SK-N-SH treated with all-trans-retinoic acid at 6 μM for 48 hours (cell line): Measurements from ENCODE around the gene SERPINA10.

Experiments used
- ATAC-seq: fragments of 200-7000 bp; cut with Tn5 transposase; 3 replicates; pipeline ENCODE4 v1.9.1; 2020; ENCODE audit warnings: mild to moderate bottlenecking, moderate library complexity
- BACH2 ChIP-seq: fragments of 250-450 bp; sonication (Bioruptor Pico); IDR thresholded peaks from 2 replicates; pipeline ENCODE4 v1.9.0; 2021; ENCODE audit warnings: mild to moderate bottlenecking, borderline replicate concordance
- CSDC2 ChIP-seq: fragments of 250-450 bp; sonication (Bioruptor Pico); IDR thresholded peaks from 2 replicates; pipeline ENCODE4 v1.5.0; 2020; ENCODE audit warnings: mild to moderate bottlenecking, moderate library complexity
- ISL1 ChIP-seq: fragments of 250-450 bp; sonication (Bioruptor Pico); IDR thresholded peaks from 2 replicates; pipeline ENCODE4 v2.1.2; 2022; ENCODE audit warnings: mild to moderate bottlenecking, moderate library complexity
- PATZ1 ChIP-seq: fragments of 250-450 bp; sonication (Bioruptor Pico); IDR thresholded peaks from 2 replicates; pipeline ENCODE4 v1.8.0; 2020; ENCODE audit warnings: mild to moderate bottlenecking, moderate library complexity, borderline replicate concordance
- PPARA ChIP-seq: fragments of 250-450 bp; sonication (Bioruptor Pico); IDR thresholded peaks from 2 replicates; pipeline ENCODE4 v1.5.0; 2020; ENCODE audit warnings: mild to moderate bottlenecking, borderline replicate concordance
- RARB ChIP-seq: fragments of 250-450 bp; sonication (Bioruptor Pico); IDR thresholded peaks from 2 replicates; pipeline ENCODE4 v1.8.0; 2021; ENCODE audit warnings: mild to moderate bottlenecking, moderate library complexity
- TCF4 ChIP-seq: fragments of 250-450 bp; sonication (Bioruptor Pico); IDR thresholded peaks from 2 replicates; pipeline ENCODE4 v1.8.0; 2021; ENCODE audit warnings: mild to moderate bottlenecking, moderate library complexity, borderline replicate concordance
- TOX ChIP-seq: fragments of 250-450 bp; sonication (Bioruptor Pico); IDR thresholded peaks from 2 replicates; pipeline ENCODE4 v1.8.0; 2021; ENCODE audit warnings: mild to moderate bottlenecking, moderate library complexity, borderline replicate concordance
- TSHZ2 ChIP-seq: fragments of 250-450 bp; sonication (Bioruptor Pico); IDR thresholded peaks from 2 replicates; pipeline ENCODE4 v1.5.0; 2020; ENCODE audit warnings: mild to moderate bottlenecking, moderate library complexity
- ZC3H10 ChIP-seq: fragments of 250-450 bp; sonication (Bioruptor Pico); IDR thresholded peaks from 2 replicates; pipeline ENCODE4 v1.5.1; 2021; ENCODE audit warnings: mild to moderate bottlenecking, moderate library complexity
- ZFP30 ChIP-seq: fragments of 450-650 bp; formaldehyde crosslinking; IDR thresholded peaks from 2 replicates; pipeline ENCODE4 v1.5.0; 2022; ENCODE audit warnings: mild to moderate bottlenecking, moderate library complexity
- ZNF565 ChIP-seq: fragments of 450-650 bp; formaldehyde crosslinking; conservative IDR thresholded peaks from 2 replicates; pipeline ENCODE4 v1.5.0; 2020; ENCODE audit warnings: low read depth, mild to moderate bottlenecking, moderate library complexity
- TF ChIP-seq, protein P1 (sequence below): fragments of 250-450 bp; sonication (Bioruptor Pico); IDR thresholded peaks from 2 replicates; pipeline ENCODE4 v1.8.0; 2021; ENCODE audit warnings: low read depth, mild to moderate bottlenecking, moderate library complexity, borderline replicate concordance
- TF ChIP-seq, protein P2 (sequence below): fragments of 250-450 bp; sonication (Bioruptor Pico); IDR thresholded peaks from 2 replicates; pipeline ENCODE4 v1.5.1; 2020; ENCODE audit warnings: low read depth, mild to moderate bottlenecking, moderate library complexity

SERPINA10 gene

GRCh38 chr14:94295360-94296180, 2.5 kb upstream of the SERPINA10 start (continued):
- TF ChIP-seq TOX (CRISPR knock-in tag), result no peak

GRCh38 chr14:94293578-94293924, 483 bp upstream of the SERPINA10 start:
- TF ChIP-seq ISL1 (CRISPR knock-in tag) (no peak), CSDC2 (no peak), TCF4 (CRISPR knock-in tag) (no peak), PPARA (CRISPR knock-in tag) (no peak)
- TF ChIP-seq, protein P1, sequence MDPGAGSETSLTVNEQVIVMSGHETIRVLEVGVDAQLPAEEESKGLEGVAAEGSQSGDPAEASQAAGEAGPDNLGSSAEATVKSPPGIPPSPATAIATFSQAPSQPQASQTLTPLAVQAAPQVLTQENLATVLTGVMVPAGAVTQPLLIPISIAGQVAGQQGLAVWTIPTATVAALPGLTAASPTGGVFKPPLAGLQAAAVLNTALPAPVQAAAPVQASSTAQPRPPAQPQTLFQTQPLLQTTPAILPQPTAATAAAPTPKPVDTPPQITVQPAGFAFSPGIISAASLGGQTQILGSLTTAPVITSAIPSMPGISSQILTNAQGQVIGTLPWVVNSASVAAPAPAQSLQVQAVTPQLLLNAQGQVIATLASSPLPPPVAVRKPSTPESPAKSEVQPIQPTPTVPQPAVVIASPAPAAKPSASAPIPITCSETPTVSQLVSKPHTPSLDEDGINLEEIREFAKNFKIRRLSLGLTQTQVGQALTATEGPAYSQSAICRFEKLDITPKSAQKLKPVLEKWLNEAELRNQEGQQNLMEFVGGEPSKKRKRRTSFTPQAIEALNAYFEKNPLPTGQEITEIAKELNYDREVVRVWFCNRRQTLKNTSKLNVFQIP (CRISPR knock-in tag), result no peak
- no peak for ATAC-seq

GRCh38 chr14:94292526-94292871, 569 bp downstream of the SERPINA10 start:
- no peak for TF ChIP-seq ZNF565 (CRISPR knock-in tag)
- no peak for TF ChIP-seq CSDC2
- no peak for TF ChIP-seq TOX (CRISPR knock-in tag)
- ATAC-seq, result no peak

DNA sequence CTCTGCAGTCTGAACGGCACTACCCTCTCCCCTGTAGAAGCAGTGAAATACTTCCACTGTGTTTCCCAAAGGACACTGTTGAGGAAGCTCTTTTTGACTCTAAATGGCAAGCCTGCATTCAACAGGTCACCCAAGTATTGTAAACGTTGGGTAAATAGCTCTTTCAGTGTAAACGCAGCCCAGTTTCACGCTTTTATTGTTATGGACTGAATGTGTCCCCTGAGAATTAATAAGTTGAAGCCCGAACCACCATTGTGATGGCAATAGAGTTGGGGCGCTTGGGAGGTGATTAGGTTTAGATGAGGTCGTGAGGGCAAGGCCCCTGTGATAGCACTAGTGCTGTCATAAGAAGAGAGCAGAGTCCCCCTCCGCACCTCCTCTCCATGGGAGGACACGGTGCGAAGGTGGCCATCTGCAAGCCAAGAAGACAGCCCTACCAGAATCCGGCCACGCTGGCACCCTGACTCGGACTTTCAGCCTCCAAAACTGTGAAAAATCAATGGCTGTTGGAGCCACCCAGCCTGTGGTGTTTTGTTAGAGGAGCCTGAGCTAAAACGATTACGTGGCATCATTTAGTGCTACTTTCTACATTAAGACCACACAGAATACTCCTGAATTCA, 1.1 kb downstream of the SERPINA10 start:
- no peak for ATAC-seq
- TF ChIP-seq ZFP30 (CRISPR knock-in tag), result no peak
- no peak for TF ChIP-seq BACH2 (CRISPR knock-in tag)
- TF ChIP-seq CSDC2, result no peak
- TF ChIP-seq RARB (CRISPR knock-in tag), result no peak
- no peak for TF ChIP-seq ZC3H10 (CRISPR knock-in tag)
- no peak for TF ChIP-seq ZNF565 (CRISPR knock-in tag)
- TF ChIP-seq, protein P2, sequence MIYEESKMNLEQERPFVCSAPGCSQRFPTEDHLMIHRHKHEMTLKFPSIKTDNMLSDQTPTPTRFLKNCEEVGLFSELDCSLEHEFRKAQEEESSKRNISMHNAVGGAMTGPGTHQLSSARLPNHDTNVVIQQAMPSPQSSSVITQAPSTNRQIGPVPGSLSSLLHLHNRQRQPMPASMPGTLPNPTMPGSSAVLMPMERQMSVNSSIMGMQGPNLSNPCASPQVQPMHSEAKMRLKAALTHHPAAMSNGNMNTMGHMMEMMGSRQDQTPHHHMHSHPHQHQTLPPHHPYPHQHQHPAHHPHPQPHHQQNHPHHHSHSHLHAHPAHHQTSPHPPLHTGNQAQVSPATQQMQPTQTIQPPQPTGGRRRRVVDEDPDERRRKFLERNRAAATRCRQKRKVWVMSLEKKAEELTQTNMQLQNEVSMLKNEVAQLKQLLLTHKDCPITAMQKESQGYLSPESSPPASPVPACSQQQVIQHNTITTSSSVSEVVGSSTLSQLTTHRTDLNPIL (CRISPR knock-in tag), result no peak
- TF ChIP-seq TOX (CRISPR knock-in tag), result no peak
- TF ChIP-seq TSHZ2 (CRISPR knock-in tag), result no peak
- no peak for TF ChIP-seq PPARA (CRISPR knock-in tag)

DNA sequence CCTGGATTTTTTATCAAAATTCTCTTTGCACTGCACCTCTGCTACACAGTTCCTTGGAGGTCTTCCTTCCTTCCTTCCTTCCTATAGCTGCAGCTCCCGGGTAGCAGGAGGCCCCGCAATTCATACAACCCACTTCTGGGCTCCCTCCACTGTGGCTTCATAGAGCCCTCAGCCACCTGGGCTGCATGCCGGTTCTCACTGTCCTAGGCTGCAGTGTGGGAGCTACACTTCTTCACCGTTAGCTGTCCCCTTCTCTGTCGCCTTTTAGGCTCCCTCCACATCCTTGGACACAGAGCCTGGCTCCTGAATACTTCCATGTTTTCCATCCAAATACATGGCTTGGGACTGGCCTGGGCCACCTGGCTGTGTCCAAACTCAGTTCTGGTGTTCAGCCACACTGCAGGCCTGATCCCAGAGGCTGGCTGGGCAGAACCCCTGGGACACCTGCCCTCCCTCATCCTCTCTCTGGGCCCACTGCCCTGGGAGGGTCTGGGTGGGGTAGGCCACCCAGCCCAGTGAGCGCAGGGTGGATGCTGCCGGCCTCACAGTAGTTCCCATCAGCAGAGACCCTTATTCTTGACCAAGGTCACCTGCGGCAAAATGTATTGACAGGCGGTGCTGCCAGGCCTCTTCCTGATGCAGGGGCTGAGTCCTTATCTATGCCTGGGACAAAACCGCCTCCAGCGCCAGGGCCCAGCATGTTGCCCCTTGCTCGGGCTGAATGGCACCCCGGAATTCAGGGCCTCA, 1.7 kb downstream of the SERPINA10 start:
- ATAC-seq, result no peak; the same call in 2 of the 3 replicates
- TF ChIP-seq ZC3H10 (CRISPR knock-in tag) (no peak), ZFP30 (CRISPR knock-in tag) (no peak), PATZ1 (no peak), PPARA (CRISPR knock-in tag) (no peak)
